GM19467 (cell line): ENCODE results near the gene KPNB1.
A peak's percentile ranks its signal among the peaks of the same experiment; 100 is the strongest.

Source experiments
- ATAC-seq: cut with Tn5 transposase; IDR thresholded peaks from one replicate; pipeline ENCODE4 v1.9.1; 2021; ENCODE audit warnings: mild to moderate bottlenecking, moderate library complexity; ENCODE audit not compliant: unreplicated experiment

Gene KPNB1

DNA sequence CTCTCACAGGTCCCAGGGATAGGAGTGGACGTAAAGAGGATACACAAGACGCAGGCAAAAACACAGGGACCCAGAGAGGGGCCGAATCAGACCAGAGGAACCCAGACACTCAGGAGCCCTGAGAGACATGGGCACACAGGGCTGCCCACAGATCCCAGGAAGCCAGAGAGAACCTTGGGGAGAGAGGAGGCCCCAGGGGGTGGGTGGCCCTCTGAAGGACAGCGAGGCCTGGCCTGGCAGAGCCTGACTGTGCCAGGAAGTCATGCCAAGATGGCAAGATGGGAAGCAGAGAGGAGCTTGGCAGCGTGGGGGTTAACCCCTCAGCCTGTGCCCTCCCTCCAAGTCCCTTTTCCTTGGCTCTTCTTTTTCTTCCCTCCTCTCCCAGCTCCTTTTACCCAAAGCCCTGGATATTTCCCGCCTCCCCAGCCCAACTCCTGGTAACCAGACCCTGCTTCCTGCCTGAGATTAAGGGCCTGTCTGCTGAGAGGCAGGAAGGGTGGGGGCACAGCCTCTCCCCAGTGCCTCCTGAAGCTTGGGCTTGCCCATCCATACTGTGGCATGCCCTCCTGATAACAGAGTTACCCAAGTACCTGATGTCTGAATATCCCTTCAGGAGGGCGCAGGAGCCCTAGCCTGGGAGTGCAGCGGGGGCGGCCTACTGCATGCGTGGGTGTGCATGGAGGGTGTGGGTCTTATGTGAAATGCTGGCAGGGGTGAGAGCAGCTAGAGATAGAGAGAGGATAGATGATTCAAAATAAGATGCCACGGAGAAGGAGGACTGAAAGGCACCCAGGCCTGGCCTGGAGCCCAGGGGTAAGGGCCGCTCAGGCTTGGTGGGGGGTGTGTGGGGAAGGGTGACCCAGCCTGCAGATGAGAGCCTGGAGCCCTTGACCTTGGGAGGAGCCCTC lies 77.3 kb downstream of the KPNB1 start:
- no peak for ATAC-seq

DNA sequence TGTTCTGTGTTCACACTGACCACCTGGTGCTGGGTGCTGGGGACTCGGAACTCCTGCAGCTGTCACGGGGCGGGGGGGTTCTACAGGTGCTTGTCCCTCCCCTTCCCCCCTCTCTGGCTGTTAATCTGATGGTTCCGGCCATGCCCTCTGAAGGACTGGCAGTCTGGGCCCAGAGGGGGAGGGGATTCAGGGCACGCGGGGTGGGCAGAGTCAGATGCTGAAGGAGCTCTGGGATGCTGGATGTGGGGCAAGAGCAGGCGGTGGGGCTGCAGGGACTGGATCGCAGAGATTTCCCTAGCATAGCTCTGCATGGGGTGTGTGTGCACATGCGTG lies 78.0 kb downstream of the KPNB1 start:
- no peak for ATAC-seq

DNA sequence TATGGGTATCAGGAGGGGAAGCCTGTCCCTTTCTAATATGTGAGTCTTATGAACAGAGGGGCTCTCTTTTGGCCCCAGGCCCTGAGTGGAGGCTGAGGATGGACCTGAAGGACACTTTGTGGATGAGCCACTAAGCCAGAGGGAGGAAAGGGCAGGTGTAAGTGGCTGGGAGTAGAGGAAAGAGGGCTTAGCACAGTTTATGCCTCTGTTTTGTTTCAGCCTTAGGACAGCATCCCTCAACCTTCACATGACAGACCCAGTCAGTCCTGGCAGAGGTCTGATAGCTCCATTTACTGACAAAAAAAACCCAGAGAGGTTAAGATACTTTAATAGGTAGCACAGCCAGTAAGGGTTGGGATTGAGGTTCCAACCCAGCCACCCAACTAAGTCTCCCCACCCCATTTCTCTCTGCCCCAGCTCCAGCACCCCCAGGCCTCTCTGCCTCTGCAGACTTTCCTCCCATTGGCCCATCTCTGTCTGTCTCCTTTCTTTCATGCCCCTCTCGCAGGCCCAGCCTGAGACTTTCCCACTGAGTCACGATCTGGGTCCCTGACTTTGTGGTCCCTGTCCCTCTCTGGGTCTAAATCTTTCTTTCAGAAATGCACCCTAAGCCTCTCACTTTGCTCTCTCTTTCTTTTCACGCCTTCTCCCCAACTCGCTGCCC lies 78.6 kb downstream of the KPNB1 start:
- no peak for ATAC-seq

DNA sequence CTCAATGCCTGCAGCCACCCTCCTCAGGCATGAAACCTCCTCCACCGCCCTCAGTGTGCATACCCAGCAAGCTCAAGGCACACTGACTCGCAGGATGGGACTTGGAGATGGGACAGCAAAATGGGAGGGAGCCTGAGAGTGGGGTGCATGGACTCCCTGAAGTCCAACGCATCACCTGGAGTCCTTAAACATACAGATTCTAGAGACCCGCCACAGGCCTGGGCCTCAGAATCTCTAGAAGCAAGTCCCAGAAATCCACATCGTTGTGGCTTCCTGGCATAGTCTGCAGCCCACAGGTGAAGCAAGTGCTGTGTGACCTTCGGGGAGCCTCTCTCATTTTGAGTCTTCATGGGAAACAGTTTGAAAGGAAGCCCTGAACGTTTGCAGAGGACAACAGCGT lies 79.8 kb downstream of the KPNB1 start:
- ATAC-seq, result no peak

DNA sequence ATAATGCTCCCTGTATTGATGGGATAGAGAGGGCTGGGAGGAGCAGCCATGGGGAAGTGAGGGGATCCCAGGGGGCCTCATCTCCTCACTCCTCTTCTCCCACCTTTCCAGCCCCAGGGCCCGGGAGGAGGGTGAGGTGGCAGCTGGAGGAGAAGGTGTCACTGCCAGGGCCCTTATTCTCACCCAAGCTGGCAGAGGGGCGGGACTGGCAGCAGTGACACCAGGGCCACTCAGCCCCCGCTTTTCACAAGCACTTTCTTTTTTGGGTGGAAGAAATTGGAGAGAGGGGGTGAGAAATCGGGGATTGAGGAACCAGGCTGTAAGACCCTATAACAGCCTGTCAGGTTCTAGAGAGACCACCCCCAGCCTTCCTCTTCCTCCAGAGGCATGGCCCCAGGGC lies 81.0 kb downstream of the KPNB1 start:
- no peak for ATAC-seq

DNA sequence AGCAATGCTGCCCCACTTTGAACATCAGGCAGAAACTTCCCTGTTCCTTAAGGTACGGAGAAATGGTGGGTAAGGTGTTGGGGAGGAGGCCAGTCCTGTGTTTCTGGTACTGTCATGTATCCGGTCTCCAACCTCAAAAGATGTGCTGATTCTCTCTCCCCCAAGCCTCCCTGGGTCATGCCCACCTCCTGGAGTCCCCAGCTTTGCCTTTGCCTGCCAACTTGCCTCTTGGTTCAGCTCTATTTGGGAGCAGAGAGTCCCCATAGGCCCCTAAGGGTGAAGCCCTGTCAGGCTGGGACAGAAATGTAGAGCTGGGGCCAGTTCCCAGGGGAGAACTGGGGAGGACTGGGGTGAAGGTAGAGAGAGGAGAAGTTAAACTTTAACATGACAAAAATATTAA lies 81.7 kb downstream of the KPNB1 start:
- ATAC-seq, result no peak

DNA sequence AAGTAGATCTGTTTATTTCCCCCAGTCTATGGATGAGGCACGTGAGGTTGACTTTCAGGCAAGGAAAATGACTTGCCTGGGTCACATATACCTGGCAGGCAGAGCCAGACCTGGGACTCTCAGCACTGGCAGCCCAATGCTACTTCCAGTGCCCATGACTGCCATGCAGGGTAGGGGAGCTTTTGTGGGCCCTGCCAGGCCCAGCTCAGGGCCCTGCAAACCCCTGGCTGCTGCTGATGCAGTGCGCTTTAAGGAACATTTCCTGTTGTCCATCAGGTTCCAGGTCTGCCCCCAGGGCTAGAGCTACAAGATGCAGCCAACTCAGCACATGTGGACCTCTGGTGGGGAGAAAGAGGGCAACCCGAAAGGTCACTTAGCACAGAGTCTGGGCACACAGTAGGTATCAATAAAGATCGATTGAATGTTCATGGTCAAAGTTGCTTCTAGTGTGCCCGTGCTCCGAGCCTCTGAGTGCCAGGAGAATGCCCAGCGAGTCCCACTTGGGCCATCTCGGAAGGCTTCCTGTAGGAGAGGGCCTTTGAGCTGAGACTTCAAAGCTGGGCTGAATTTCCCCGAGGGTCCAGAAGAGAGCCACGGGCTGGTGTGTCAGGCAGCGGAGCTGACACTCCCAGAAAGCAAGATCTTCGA lies 82.8 kb downstream of the KPNB1 start:
- ATAC-seq, result no peak

DNA sequence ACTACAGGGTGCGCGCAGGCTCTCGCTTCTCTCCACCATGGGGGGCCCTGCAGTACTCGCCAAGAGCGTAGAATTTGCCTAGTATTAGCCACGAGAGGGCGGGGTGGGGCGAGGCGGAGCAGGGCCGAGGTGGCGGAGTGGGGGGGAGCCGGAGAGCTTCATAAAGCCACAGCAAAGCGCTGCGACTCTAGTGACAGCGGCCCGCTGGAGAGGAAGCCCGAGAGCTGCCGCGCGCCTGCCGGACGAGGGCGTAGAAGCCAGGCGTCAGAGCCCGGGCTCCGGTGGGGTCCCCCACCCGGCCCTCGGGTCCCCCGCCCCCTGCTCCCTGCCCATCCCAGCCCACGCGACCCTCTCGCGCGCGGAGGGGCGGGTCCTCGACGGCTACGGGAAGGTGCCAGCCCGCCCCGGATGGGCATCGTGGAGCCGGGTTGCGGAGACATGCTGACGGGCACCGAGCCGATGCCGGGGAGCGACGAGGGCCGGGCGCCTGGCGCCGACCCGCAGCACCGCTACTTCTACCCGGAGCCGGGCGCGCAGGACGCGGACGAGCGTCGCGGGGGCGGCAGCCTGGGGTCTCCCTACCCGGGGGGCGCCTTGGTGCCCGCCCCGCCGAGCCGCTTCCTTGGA lies 83.4 kb downstream of the KPNB1 start, which contains the start of gene TBX21:
TBX21 (plus strand) TSS at position 190 of the 627 bp plus-strand sequence; CDS start at position 409, 219 bp downstream.
- ATAC-seq, result peak; percentile 58

DNA sequence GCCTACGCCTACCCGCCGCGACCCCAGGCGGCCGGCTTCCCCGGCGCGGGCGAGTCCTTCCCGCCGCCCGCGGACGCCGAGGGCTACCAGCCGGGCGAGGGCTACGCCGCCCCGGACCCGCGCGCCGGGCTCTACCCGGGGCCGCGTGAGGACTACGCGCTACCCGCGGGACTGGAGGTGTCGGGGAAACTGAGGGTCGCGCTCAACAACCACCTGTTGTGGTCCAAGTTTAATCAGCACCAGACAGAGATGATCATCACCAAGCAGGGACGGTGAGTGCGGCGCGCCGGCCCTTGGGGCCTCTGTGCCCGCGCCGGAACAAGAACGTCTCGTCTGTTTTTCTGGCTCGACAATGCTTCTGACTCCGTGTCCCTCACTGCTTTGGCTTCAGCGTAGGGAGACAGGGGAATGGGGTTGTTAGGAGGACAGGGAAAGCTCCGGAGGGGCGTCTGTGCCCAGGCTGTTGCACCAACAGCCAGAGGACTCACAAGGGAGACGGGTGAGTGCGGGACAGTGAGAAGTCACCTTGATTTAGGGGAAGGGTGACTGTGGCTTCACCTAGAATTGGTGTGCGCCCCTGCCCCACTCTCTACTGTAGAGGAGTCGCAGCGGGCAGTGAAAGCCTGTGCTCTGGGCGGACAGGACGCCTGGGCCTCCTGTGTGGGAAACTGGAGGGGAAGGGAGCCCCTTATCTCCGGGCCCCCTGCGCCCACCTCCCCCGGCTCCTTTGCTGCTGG lies 84.1 kb downstream of the KPNB1 start:
- peak; percentile 10 for ATAC-seq

DNA sequence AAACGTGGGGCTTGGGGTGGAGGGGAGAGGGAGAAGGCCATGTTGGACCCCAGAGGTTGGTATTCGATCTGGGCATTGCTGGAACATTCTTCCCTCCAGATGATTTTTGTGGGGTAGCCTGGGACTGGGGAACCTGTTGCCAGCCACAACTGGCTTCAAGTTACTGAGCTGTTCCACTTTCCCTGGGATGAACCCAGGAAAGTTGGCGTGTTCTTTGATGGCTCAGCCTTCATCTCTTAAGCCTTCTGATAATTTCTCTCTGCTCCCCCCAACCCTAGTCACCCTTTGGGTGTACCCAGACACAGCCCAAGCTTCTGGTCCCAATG lies 85.4 kb downstream of the KPNB1 start:
- ATAC-seq, result no peak
